GM18870 (cell line): Measurements from ENCODE around the gene GNAS.

ENCODE experiments used
- ATAC-seq: cut with Tn5 transposase; IDR thresholded peaks from one replicate; pipeline ENCODE4 v1.9.1; 2021; ENCODE audit warnings: moderate library complexity; ENCODE audit not compliant: unreplicated experiment

Gene GNAS

GRCh38 chr20:58895448-58896180 lies 43.1 kb downstream of the GNAS start:
- ATAC-seq = no peak

DNA sequence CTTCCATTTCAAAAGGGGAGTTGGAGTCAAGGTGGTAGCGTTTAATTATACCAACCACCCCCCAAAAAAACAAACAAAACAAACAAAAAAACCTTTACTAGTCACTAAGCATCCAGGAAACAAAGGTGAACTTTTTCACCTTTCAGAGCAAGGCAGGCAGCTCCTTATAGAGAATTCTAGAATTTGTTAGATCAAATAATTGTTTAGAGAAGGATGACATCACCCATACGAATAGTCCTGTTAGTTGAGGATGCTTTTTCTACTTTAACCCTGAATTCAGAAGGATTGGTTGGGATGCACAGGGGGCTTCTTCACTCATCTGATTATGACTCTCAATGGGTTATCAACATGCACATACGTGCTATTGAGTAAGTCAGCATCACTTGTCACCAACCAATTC lies 44.3 kb downstream of the GNAS start:
- ATAC-seq = no peak

DNA sequence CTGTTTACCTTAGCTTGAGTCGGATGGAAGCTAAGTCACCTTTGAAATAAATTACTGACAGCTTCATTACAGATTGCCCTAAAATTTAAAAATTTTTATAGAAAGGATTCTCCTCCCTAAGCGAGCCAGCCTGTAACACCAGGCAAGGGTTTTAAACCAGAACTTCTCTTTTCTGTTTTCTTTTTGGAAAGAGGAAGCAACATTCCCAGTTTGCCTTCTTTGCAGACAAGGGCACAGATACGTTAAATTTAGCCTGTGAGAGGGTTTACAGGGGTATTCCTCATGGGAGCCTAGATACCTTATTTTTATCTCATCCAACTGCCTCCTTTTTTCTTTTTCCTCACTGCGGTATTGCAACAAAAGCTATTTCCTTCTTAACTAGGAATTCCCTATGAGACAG lies 45.0 kb downstream of the GNAS start:
- ATAC-seq = no peak

DNA sequence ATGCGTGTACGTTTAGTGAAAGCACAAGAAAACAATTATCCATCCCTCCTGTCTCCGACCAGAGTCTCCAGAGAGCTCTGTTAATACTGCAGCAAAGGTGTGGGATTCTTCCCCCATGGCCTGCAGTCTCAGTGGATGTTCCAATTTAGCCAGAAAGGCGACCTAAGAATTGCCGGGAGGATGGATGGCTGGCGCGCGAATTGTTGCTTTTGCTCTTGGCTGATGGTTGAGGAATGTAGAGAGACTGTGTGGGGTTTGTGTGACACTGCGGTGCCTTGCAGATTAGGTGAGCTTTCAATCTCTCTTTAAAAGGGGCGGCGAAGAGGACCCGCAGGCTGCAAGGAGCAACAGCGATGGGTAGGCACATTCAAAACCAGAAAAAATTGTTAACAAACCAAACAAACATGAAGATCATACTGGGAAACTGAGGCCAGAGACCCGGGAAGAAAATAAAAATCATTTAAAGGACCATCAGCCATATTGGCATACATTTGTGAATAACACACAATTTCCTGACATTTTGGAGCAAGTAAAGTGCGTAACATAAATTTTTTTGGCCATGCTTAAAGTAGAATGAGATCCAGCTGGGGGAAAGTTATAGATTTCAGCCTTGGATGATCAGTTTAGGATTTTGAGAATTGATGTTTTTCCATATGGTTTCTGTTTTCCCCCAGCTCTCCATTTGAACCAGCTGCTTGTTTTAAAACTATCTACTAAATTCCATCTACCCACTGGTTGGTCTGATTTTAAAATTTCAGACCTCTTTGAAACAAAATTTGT lies 46.3 kb downstream of the GNAS start:
- no peak for ATAC-seq

DNA sequence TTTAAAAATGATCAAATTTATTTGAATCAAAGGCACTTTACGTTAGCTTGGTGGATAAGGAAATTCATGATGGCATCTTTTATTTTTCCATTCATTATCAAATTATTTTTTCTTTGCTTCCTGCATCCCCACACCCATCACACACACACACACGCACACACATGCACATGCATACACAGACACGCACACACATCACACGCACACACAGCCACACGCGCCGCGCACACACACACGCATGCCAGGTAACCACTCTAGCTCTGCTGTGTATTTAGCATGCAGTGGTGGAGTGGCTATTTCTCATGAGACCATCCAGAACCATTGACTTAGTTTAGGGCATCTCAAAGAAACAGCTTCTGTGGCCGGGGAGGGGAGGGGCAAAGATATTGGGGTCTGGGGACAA lies 47.0 kb downstream of the GNAS start:
- no peak for ATAC-seq

DNA sequence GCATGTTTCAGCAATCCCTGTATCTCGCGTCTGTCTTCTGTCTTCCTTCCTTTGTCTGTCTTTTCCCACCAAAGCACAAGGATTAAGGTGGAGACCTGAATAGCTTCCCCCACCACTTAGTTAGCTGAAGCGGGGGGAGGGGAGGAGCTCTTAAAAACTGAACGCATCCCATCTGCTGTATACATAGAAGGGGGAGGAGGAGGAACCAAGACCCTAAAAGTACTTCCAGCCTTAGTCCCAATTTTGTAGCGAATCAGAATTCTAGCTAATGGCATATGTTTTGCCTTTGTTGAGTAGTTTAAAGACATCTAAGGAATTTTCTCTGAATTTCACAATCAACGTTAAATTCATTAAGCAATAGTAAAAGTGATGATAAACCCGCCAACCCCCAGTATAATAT lies 47.9 kb downstream of the GNAS start:
- no peak for ATAC-seq

- ATAC-seq = no peak
These were observed 49.2 kb downstream of the GNAS start for GRCh38 chr20:58901488-58902402.

GRCh38 chr20:58903614-58904013 lies 51.1 kb downstream of the GNAS start:
- ATAC-seq = no peak

DNA sequence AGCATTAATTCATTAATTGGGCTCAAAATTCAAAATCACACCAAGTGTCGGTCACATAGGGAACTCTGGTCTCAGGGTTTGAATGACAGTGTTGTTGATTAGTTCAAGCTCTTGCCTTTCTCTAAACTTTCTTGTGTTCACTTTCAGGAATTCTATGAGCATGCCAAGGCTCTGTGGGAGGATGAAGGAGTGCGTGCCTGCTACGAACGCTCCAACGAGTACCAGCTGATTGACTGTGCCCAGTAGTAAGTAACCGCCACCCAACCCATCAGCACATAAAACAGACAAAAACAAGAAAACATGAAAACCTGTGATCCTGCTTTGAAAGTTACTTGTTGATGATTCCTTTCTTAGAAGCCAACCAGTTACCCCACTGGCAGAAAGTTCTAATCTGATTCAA lies 52.7 kb downstream of the GNAS start:
- ATAC-seq = no peak

DNA sequence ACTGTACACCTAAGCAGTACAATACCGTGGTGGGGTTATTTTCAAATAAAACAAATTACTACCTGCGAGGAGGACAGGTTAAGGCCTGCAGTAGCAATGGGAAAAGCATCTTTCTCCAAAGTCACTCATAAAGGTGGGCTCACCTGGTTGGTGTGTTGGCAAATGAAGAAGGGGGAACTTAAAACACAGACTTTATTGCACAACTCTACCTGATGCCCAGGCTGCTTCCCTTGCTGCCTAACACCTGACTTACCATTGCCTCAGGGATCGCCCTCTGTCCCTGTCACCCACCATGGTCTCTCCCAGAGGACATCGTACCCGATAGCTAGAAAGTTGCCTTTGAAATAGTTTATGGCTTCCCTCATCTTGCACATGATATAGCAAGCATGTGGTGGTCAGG lies 53.6 kb downstream of the GNAS start:
- no peak for ATAC-seq

GRCh38 chr20:58906894-58907293 lies 54.4 kb downstream of the GNAS start:
- no peak for ATAC-seq

- ATAC-seq = peak; percentile 78
These were observed 55.0 kb downstream of the GNAS start for GRCh38 chr20:58907320-58908137.

DNA sequence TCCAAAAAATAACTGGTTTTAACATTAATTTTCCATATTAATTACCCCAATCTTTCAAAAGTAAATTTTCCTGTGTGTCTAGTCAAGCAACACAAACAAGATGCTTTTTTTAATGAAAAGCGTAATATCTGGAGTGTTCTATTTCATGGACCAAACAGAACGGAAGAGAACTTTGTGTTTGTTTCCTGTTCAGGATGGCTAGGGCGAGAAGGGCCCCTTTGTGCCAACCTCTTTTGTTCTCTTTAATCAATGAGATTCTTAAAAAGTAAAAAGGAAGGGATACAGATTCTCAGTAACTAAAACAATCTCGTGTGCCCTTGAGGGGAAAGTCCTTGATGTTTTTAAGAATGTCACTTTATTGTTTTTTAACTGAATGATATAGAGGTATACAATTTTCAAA lies 55.7 kb downstream of the GNAS start:
- ATAC-seq = no peak

DNA sequence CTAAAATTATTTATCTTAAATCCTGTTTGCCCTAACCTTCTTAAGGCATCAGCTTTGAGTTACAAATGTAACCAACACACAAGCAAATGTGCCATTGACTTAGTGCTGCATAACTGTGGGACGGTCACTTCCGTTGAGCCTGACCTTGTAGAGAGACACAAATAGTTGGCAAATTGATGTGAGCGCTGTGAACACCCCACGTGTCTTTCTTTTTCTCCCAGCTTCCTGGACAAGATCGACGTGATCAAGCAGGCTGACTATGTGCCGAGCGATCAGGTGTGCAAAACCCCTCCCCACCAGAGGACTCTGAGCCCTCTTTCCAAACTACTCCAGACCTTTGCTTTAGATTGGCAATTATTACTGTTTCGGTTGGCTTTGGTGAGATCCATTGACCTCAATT lies 56.4 kb downstream of the GNAS start:
- ATAC-seq = no peak

- ATAC-seq = no peak
These were observed 57.1 kb downstream of the GNAS start for GRCh38 chr20:58909585-58909984.

- no peak for ATAC-seq
These were observed 58.0 kb downstream of the GNAS start for GRCh38 chr20:58910473-58910872.

DNA sequence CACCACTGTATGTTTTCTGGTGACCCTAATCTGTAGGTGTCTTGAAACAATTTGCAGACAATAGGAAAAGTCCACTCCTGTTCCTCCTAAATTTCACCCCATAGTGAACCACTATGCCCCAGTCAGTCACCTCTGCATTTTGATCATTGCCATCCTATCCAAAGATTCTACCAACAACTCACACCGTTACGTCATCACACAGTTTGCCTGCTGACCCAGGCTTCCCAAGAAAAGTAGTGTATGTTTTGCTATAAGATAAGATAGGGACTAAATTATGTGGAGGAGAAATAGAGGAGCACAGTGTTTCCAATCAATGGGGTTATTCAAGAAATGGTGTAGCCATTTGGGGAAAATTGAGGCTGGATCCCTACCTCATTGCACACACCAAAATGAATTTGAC lies 58.8 kb downstream of the GNAS start:
- no peak for ATAC-seq

GRCh38 chr20:58911970-58912369 lies 59.5 kb downstream of the GNAS start:
- ATAC-seq = no peak

- ATAC-seq = no peak
These were observed 60.6 kb downstream of the GNAS start for GRCh38 chr20:58913079-58913478.

GRCh38 chr20:58918621-58919020 lies 66.1 kb downstream of the GNAS start:
- ATAC-seq = no peak

- no peak for ATAC-seq
These were observed 69.0 kb downstream of the GNAS start for GRCh38 chr20:58921564-58921963.
